A549 (cell line): ENCODE results near the gene LDOC1. TPM values are rescaled to one million over a fixed set of nuclear protein-coding genes. Genes with fewer than 3 reads are reported as not detected.

Source experiments
- ATAC-seq, 2 experiments: fragments of 200-7000 bp in 1 of 2; fragments of >200 bp in 1 of 2; cut with Nextera tagmentation in 1 of 2; cut with Tn5 transposase in 1 of 2; 3 replicates each; pipeline versions ENCODE4 v1.8.0 to v1.9.1; 2018 to 2020; ENCODE audit warnings: mild to moderate bottlenecking in 1 of 2, moderate library complexity in 1 of 2
- CTCF ChIA-PET: fragments of 300-600 bp; sonication (Branson Sonifier 250); formaldehyde crosslinking; extraction: SDS; loops from one replicate; lab custom pipeline; 2021; ENCODE audit warnings: antibody characterized with exemption, inconsistent platforms; lab: Yijun Ruan, JAX
- POLR2A ChIA-PET: fragments of 350-600 bp; formaldehyde crosslinking; extraction: SDS; loops from one replicate; lab custom pipeline; 2021; ENCODE audit warnings: antibody characterized with exemption, inconsistent platforms; lab: Yijun Ruan, JAX
- DNase-seq, 2 experiments: peaks; one replicate each; pipeline versions ENCODE4 v3.0.0 to v3.0.0-alpha.2; 2011 to 2016; ENCODE audit warnings: low read depth in 1 of 2, low spot score in 1 of 2
- FAIRE-seq: peaks from 2 replicates; lab custom pipeline; 2011; peaks lifted over from hg19 to GRCh38; lab: Jason Lieb, UNC
- H3K27ac ChIP-seq, 2 experiments: fragments of >200 bp; sonication (Bioruptor Twin); formaldehyde crosslinking; 3 replicates each; pipeline ENCODE4 v1.5.1; 2016 to 2017
- H3K4me1 ChIP-seq: fragments of >200 bp; sonication (Bioruptor Twin); formaldehyde crosslinking; 3 replicates; pipeline ENCODE4 v1.6.1; 2016
- H3K4me2 ChIP-seq: fragments of >200 bp; sonication (Bioruptor Twin); formaldehyde crosslinking; 3 replicates; pipeline ENCODE4 v1.6.1; 2016
- H3K4me3 ChIP-seq: fragments of >200 bp; sonication (Bioruptor Twin); formaldehyde crosslinking; 3 replicates; pipeline ENCODE4 v1.5.1; 2016
- H3K9me3 ChIP-seq: fragments of >200 bp; sonication (Bioruptor Twin); formaldehyde crosslinking; 3 replicates; pipeline ENCODE4 v1.6.1; 2016
- CHD2 ChIP-seq: fragments of 150-350 bp; IDR thresholded peaks from 2 replicates; pipeline ENCODE4 v1.6.1; 2014; ENCODE audit warnings: low read length; ENCODE audit not compliant: partially characterized antibody
- CHD4 ChIP-seq: fragments of 200-600 bp; sonication (generic); IDR thresholded peaks from 2 replicates; pipeline ENCODE4 v1.6.1; 2016; ENCODE audit warnings: antibody characterized with exemption, mild to moderate bottlenecking, borderline replicate concordance
- EP300 ChIP-seq, 2 experiments: fragments of >200 bp; sonication (Bioruptor Twin); formaldehyde crosslinking; IDR thresholded peaks; 2 replicates in 1 of 2; 3 replicates in 1 of 2; pipeline ENCODE4 v1.6.1; 2016 to 2017
- FOXS1 ChIP-seq: fragments of 250-450 bp; sonication (Bioruptor Pico); IDR thresholded peaks from 2 replicates; pipeline ENCODE4 v1.5.0; 2020; ENCODE audit warnings: mild to moderate bottlenecking, moderate library complexity
- GATA3 ChIP-seq: IDR thresholded peaks from 2 replicates; pipeline ENCODE4 v1.6.1; 2012; ENCODE audit warnings: borderline replicate concordance
- HOXB13 ChIP-seq: fragments of 250-450 bp; sonication (Bioruptor Pico); IDR thresholded peaks from 2 replicates; pipeline ENCODE4 v1.5.0; 2020; ENCODE audit warnings: low read depth, mild to moderate bottlenecking, moderate library complexity
- HOXB5 ChIP-seq: fragments of 250-450 bp; sonication (Bioruptor Pico); IDR thresholded peaks from 2 replicates; pipeline ENCODE4 v1.5.0; 2020; ENCODE audit warnings: mild to moderate bottlenecking, moderate library complexity
- MAFK ChIP-seq: fragments of 450-650 bp; IDR thresholded peaks from 2 replicates; pipeline ENCODE4 v1.6.1; 2014; ENCODE audit not compliant: partially characterized antibody
- NFE2L2 ChIP-seq: fragments of 150-350 bp; conservative IDR thresholded peaks from 2 replicates; pipeline ENCODE4 v1.6.1; 2014; ENCODE audit warnings: low read length
- NR3C1 ChIP-seq: fragments of >200 bp; sonication (Bioruptor Twin); formaldehyde crosslinking; IDR thresholded peaks from 3 replicates; pipeline ENCODE4 v1.6.1; 2017
- POLR2A ChIP-seq: IDR thresholded peaks from 2 replicates; pipeline ENCODE4 v1.6.1; 2012; ENCODE audit warnings: mild to moderate bottlenecking, low read length
- RAD21 ChIP-seq, 2 experiments: fragments of >200 bp in 1 of 2; sonication (Bioruptor Twin) in 1 of 2; formaldehyde crosslinking in 1 of 2; IDR thresholded peaks in 1 of 2; conservative IDR thresholded peaks in 1 of 2; 2 replicates in 1 of 2; 3 replicates in 1 of 2; pipeline ENCODE4 v1.6.1; 2012 to 2018; ENCODE audit warnings: inconsistent platforms in 1 of 2
- RCOR1 ChIP-seq: fragments of 150-350 bp; IDR thresholded peaks from 2 replicates; pipeline ENCODE4 v1.6.1; 2014; ENCODE audit warnings: antibody characterized with exemption, low read length, low read depth
- RFX5 ChIP-seq: fragments of 450-650 bp; IDR thresholded peaks from 2 replicates; pipeline ENCODE4 v1.7.1; 2014; ENCODE audit warnings: antibody characterized with exemption, mild to moderate bottlenecking, moderate library complexity
- SREBF2 ChIP-seq: fragments of 450-650 bp; IDR thresholded peaks from 2 replicates; pipeline ENCODE4 v1.6.1; 2014; ENCODE audit warnings: mild to moderate bottlenecking, moderate library complexity
- TP53 ChIP-seq: fragments of 250-450 bp; sonication (Bioruptor Pico); IDR thresholded peaks from 2 replicates; pipeline ENCODE4 v1.5.0; 2021; ENCODE audit warnings: mild to moderate bottlenecking, moderate library complexity
- ZFP36 ChIP-seq: fragments of 450-650 bp; IDR thresholded peaks from 2 replicates; pipeline ENCODE4 v1.6.1; 2014; ENCODE audit warnings: borderline replicate concordance; ENCODE audit not compliant: partially characterized antibody
- ZNF302 ChIP-seq: fragments of 250-450 bp; sonication (Bioruptor Pico); IDR thresholded peaks from 2 replicates; pipeline ENCODE4 v1.9.0; 2021; ENCODE audit warnings: inconsistent platforms, mild to moderate bottlenecking, moderate library complexity
- ZSCAN20 ChIP-seq: fragments of 250-450 bp; sonication (Bioruptor Pico); IDR thresholded peaks from 2 replicates; pipeline ENCODE4 v1.8.0; 2022; ENCODE audit warnings: mild to moderate bottlenecking, moderate library complexity
- WGBS: methylation state at CpG from one replicate; pipeline ENCODE4 v1.1.6; 2017; ENCODE audit errors: missing lambda C conversion rate; 5-methylcytosine and 5-hydroxymethylcytosine counted together
- polyA plus RNA-seq, 4 experiments: library from polyadenylated mRNA; depleted of rRNA in 3 of 4; stranded (reverse); fragments of >200 nt; fragmentation: RNase III in 1 of 4; extraction: RNeasy Plus Mini Kit Qiagen cat#74134 plus additional on column Dnase treatment in 1 of 4; gene quantifications; 2 replicates in 3 of 4; 3 replicates in 1 of 4; pipeline ENCODE4 v1.2.3, GENCODE V29; 2011 to 2017
- TF ChIP-seq, protein P1 (sequence below): IDR thresholded peaks from 2 replicates; pipeline ENCODE4 v1.6.1; 2012
- TF ChIP-seq, protein P2 (sequence below): fragments of >200 bp; sonication (Bioruptor Twin); formaldehyde crosslinking; IDR thresholded peaks from 3 replicates; pipeline ENCODE4 v1.6.1; 2016
- TF ChIP-seq, protein P3 (sequence below): fragments of 250-450 bp; sonication (Bioruptor Pico); IDR thresholded peaks from 2 replicates; pipeline ENCODE4 v1.5.0; 2021; ENCODE audit warnings: mild to moderate bottlenecking, moderate library complexity, borderline replicate concordance
- TF ChIP-seq, protein P4 (sequence below): fragments of >200 bp; sonication (Bioruptor Twin); formaldehyde crosslinking; IDR thresholded peaks from 2 replicates; pipeline ENCODE4 v1.6.1; 2016

The LDOC1 gene
- polyA plus RNA-seq, 2 of the 4 experiments (the other 2 are of a cell fraction), result 13.9 to 65.0 TPM

DNA sequence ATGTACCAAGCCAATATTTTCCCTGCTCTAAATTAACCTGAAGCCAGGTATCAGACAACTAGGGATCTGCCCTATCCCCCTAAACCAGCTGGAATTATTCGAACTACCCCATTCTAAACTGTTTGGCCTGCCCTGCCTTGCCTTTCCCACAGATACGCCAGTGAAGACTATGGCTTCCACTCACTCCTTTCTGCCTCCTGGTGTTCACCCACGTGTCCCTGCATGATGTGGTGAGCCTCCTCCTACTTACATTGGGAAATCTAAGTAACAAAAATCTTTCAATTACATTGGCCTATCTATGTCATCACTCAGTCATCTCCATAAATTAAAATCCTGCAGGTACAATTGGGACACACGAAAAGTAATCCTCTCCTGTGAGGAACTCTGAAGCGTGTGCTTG is 6.1 kb upstream of the LDOC1 start:
- WGBS, result 82% methylated on average over 5 of the region's 5 CpGs
- no peak for FAIRE-seq

DNA sequence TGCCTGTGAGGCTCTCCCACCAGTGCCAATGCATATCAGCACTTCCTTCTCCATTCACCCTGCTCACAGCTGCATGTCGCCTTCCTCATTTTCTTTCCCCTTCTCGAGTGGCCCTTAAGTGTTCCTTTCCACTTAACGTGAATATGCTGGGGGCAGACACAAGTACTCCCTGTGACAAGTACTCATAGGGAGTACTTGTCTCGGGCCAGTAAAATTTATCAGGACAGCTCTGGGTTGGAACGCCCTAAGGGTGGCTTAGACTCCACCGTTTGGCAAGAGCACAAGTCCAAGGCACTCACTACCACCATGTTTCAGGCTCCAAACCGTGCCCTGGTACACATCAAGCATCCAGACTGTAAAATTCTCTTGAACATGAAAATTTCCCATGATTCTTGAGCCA is 3.9 kb upstream of the LDOC1 start:
- CTCF ChIA-PET, result no interaction called here
- H3K27ac ChIP-seq, result no peak overlapping the region
- FAIRE-seq (peak; percentile 54), DNase-seq (no peak), ATAC-seq (no peak)
- 80% methylated on average over 7 of the region's 7 CpGs for whole genome bisulfite sequencing
- POLR2A ChIA-PET, result no interaction called here
- peaks cover 5% of the 10 kb centered on the region; the same call in 2 of the 3 replicates for H3K4me1 ChIP-seq
- H3K4me2 ChIP-seq, result no peak overlapping the region
- no peaks in the 10 kb centered on the region for H3K9me3 ChIP-seq
- no peak overlapping the region for H3K4me3 ChIP-seq
- no peak for TF ChIP-seq ZNF302 (CRISPR knock-in tag)
- TF ChIP-seq SREBF2, result no peak
- TF ChIP-seq RAD21 (conservative IDR thresholded peaks at IDR 0.05 in 1 of 2, IDR thresholded peaks at IDR 0.05 in 1 of 2), result no peak
- no peak for TF ChIP-seq ZSCAN20 (CRISPR knock-in tag)
- TF ChIP-seq, protein P1, sequence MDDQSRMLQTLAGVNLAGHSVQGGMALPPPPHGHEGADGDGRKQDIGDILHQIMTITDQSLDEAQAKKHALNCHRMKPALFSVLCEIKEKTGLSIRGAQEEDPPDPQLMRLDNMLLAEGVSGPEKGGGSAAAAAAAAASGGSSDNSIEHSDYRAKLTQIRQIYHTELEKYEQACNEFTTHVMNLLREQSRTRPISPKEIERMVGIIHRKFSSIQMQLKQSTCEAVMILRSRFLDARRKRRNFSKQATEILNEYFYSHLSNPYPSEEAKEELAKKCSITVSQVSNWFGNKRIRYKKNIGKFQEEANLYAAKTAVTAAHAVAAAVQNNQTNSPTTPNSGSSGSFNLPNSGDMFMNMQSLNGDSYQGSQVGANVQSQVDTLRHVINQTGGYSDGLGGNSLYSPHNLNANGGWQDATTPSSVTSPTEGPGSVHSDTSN, result no peak
- no peak for TF ChIP-seq ZFP36
- TF ChIP-seq, protein P2, sequence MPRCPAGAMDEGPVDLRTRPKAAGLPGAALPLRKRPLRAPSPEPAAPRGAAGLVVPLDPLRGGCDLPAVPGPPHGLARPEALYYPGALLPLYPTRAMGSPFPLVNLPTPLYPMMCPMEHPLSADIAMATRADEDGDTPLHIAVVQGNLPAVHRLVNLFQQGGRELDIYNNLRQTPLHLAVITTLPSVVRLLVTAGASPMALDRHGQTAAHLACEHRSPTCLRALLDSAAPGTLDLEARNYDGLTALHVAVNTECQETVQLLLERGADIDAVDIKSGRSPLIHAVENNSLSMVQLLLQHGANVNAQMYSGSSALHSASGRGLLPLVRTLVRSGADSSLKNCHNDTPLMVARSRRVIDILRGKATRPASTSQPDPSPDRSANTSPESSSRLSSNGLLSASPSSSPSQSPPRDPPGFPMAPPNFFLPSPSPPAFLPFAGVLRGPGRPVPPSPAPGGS, result no peak
- no peak for TF ChIP-seq NFE2L2
- no peak for TF ChIP-seq RCOR1
- no peak for TF ChIP-seq NR3C1
- TF ChIP-seq HOXB13 (CRISPR knock-in tag), result no peak
- TF ChIP-seq EP300 (IDR thresholded peaks at IDR 0.05), result no peak
- no peak for TF ChIP-seq RFX5
- TF ChIP-seq POLR2A, result no peak
- no peak for TF ChIP-seq FOXS1 (CRISPR knock-in tag)
- TF ChIP-seq GATA3, result no peak

More for the DNA sequence above, 6.1 kb upstream of the LDOC1 start:
- ChIA-PET POLR2A (no interaction called here), CTCF (no interaction called here)
- H3K4me3 ChIP-seq, result no peak overlapping the region
- no peak overlapping the region for H3K27ac ChIP-seq
- no peak for TF ChIP-seq RCOR1
- no peak for TF ChIP-seq CHD4
- TF ChIP-seq HOXB5 (CRISPR knock-in tag), result no peak
- TF ChIP-seq, protein P3, sequence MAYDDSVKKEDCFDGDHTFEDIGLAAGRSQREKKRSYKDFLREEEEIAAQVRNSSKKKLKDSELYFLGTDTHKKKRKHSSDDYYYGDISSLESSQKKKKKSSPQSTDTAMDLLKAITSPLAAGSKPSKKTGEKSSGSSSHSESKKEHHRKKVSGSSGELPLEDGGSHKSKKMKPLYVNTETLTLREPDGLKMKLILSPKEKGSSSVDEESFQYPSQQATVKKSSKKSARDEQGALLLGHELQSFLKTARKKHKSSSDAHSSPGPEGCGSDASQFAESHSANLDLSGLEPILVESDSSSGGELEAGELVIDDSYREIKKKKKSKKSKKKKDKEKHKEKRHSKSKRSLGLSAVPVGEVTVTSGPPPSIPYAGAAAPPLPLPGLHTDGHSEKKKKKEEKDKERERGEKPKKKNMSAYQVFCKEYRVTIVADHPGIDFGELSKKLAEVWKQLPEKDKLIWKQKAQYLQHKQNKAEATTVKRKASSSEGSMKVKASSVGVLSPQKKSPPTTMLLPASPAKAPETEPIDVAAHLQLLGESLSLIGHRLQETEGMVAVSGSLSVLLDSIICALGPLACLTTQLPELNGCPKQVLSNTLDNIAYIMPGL, result no peak
- no peak for TF ChIP-seq TP53 (CRISPR knock-in tag)
- no peak for TF ChIP-seq CHD2
- TF ChIP-seq, protein P4, sequence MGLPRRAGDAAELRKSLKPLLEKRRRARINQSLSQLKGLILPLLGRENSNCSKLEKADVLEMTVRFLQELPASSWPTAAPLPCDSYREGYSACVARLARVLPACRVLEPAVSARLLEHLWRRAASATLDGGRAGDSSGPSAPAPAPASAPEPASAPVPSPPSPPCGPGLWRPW, result no peak
- no peak for TF ChIP-seq MAFK
- TF ChIP-seq, protein P1, result no peak
- H3K4me1 ChIP-seq, result no peaks in the 10 kb centered on the region
- H3K9me3 ChIP-seq, result no peaks in the 10 kb centered on the region
- ATAC-seq (no peak), DNase-seq (no peak)
- H3K4me2 ChIP-seq, result no peak overlapping the region
